Astrocyte of the spinal cord (primary cell): ENCODE results near the gene ZNF490.

Experiments used
- DNase-seq: peaks from one replicate; pipeline ENCODE4 v3.0.0; 2011; ENCODE audit warnings: low read depth, low spot score
- H3K4me3 ChIP-seq: 2 replicates; pipeline ENCODE4 v1.5.1; 2011; ENCODE audit warnings: low read depth, mild to moderate bottlenecking, low read length, moderate library complexity
- in situ Hi-C: cut with HindIII; loops from 2 replicates; pipeline ENCODE4 v1.10.0; 2017; ENCODE audit warnings: low sequenced_read_pairs
- TF ChIP-seq, protein P1 (sequence below): IDR thresholded peaks from 2 replicates; pipeline ENCODE4 v1.5.1; 2012; ENCODE audit warnings: low read depth, mild to moderate bottlenecking, low read length, inconsistent platforms

ZNF490 gene

DNA sequence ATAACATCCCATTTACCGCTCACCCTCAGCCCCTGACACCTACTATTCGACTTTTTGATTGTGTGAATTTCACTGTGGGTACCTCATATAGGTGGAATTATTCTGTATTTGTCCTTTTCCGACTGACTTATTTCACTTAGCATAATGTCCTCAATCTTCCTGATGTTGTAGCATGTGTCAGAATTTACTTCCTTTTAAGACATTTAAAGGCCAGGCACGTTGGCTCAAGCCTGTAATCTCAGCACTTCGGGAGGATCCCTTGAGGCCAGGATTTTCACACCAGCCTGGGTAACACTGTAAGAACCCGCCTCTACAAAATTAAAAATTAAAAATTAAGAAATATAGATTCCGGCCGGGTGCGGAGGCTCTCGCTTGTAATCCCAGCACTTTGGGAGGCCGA is 13.0 kb downstream of the ZNF490 start:
- TF ChIP-seq, protein P1, sequence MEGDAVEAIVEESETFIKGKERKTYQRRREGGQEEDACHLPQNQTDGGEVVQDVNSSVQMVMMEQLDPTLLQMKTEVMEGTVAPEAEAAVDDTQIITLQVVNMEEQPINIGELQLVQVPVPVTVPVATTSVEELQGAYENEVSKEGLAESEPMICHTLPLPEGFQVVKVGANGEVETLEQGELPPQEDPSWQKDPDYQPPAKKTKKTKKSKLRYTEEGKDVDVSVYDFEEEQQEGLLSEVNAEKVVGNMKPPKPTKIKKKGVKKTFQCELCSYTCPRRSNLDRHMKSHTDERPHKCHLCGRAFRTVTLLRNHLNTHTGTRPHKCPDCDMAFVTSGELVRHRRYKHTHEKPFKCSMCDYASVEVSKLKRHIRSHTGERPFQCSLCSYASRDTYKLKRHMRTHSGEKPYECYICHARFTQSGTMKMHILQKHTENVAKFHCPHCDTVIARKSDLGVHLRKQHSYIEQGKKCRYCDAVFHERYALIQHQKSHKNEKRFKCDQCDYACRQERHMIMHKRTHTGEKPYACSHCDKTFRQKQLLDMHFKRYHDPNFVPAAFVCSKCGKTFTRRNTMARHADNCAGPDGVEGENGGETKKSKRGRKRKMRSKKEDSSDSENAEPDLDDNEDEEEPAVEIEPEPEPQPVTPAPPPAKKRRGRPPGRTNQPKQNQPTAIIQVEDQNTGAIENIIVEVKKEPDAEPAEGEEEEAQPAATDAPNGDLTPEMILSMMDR: no peak
- in situ Hi-C loops: no loop called here
- H3K4me3 ChIP-seq: no peak overlapping the region
- no peak for DNase-seq

GRCh38 chr19:12596927-12597548 is 13.6 kb downstream of the ZNF490 start:
- in situ Hi-C loops: no loop called here
- no peak for DNase-seq
- TF ChIP-seq, protein P1: no peak
- H3K4me3 ChIP-seq: no peak overlapping the region

GRCh38 chr19:12596485-12596884 is 14.1 kb downstream of the ZNF490 start:
- in situ Hi-C loops: no loop called here
- no peak for DNase-seq
- H3K4me3 ChIP-seq: no peak overlapping the region
- TF ChIP-seq, protein P1: no peak

GRCh38 chr19:12581100-12581499 is 29.5 kb downstream of the ZNF490 start:
- DNase-seq: no peak
- in situ Hi-C loops: no loop called here
- TF ChIP-seq, protein P1: no peak
- no peak overlapping the region for H3K4me3 ChIP-seq

DNA sequence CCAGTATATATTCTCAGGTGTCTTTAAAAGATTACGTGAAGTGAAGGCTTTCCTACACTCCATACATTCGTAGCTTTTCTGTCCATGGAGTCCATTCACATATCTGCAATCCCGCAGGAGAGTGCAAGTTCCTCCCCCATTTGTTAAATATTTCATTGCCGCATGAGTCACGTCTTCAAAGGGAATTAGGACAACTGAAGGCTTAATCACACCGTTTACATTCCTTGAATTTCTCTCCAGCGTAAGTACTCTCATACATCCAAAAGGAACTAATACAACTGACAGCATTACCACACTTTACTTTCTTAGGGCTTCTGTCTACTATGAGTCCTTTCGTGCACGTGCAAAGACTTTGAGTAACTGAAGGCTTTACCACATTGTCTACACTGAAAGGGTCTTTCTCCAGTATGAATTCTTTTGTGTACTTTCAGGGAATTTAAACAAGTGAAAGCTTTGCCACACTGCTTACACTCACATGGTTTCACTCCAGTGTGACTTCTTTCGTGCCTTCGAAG is 30.4 kb downstream of the ZNF490 start:
- peak; percentile 8 for DNase-seq

GRCh38 chr19:12578641-12579040 is 32.0 kb downstream of the ZNF490 start:
- TF ChIP-seq, protein P1: no peak

More for the DNA sequence above, 30.4 kb downstream of the ZNF490 start:
- H3K4me3 ChIP-seq: no peak overlapping the region
- in situ Hi-C loops: no loop called here
- TF ChIP-seq, protein P1: no peak

GRCh38 chr19:12574036-12574435 is 36.6 kb downstream of the ZNF490 start:
- H3K4me3 ChIP-seq: no peak overlapping the region
- TF ChIP-seq, protein P1: no peak
- no peak for DNase-seq
- in situ Hi-C loops: no loop called here

More at GRCh38 chr19:12578641-12579040, 32.0 kb downstream of the ZNF490 start:
- DNase-seq: no peak
- in situ Hi-C loops: no loop called here
- no peak overlapping the region for H3K4me3 ChIP-seq
